ENCODE results near the gene DGKK.
A peak's percentile ranks its signal among the peaks of the same experiment; 100 is the strongest.
"Not testable (repeated sequence)": the region's sequence is repeated elsewhere in the genome, so short reads cannot be mapped to it uniquely, and the experiment has no call there.

Gene DGKK

DNA sequence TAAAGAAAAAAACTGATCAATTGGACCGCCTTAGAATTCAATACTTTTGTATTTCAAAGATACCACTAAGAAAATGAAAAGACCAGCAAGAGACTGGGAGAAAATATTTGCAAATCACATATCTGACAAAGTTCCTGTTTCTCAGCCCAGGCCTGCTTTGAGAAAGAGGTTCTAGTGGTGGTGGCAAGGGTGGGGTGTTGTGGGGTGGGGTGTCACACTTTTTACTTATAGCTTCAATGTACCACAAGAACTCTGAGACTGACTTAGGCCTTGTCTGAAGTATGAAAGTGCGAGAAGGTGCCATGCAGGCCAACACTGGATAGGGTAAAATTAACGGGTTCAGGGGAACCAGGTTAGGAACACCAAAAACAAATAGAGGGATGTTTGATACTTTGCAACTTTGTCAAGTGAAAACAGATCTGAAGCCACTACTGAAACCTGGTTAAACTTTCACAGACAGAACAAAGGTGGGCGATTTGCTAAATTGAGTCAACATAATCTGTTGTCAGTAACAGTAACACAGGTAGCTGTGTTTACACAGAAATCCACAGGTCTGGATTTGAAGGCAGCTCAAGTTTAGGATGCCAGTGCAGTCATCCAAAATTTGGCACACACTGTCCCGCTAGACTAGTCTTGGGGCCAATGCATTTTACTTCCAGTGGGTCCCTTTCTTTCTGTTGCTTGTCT lies 88.8 kb downstream of the DGKK start:
- no peak overlapping the region for H2BK5ac ChIP-seq (ENCODE audit: low read length)
- no peak overlapping the region for H4K8ac ChIP-seq (ENCODE audit: low read depth, low read length)
- H3K9ac ChIP-seq (ENCODE audit: low read length): no peak overlapping the region
- H3K36me3 ChIP-seq (ENCODE audit: control insufficient read depth, insufficient read depth, low read length): no peaks in the 10 kb centered on the region
- H4K5ac ChIP-seq (ENCODE audit: low read length): no peak overlapping the region
- H3K27ac ChIP-seq (ENCODE audit: low read depth, low read length): no peak overlapping the region
- no peaks in the 10 kb centered on the region for H3K27me3 ChIP-seq (ENCODE audit: insufficient read depth, low read length, poor library complexity)
- DNase-seq: no peak
- H3K4ac ChIP-seq (ENCODE audit: low read depth, low read length): no peak overlapping the region
- H2BK120ac ChIP-seq (ENCODE audit: low read depth, low read length): no peak overlapping the region
- H2AK5ac ChIP-seq (ENCODE audit: low read length): no peak overlapping the region
- H3K4me1 ChIP-seq (ENCODE audit: control insufficient read depth, low read depth, low read length): no peaks in the 10 kb centered on the region
- H3K18ac ChIP-seq (ENCODE audit: low read length): no peak overlapping the region
- no peak overlapping the region for H2BK15ac ChIP-seq (replicated peaks; ENCODE audit: low read depth)
- no peak overlapping the region for H3K4me2 ChIP-seq (ENCODE audit: low read length)
- H3K23ac ChIP-seq (ENCODE audit: low read length): no peak overlapping the region
- H3K4me3 ChIP-seq (ENCODE audit: low read length): no peak overlapping the region
- no peaks in the 10 kb centered on the region for H3K79me2 ChIP-seq (ENCODE audit: control insufficient read depth, insufficient read depth, low read length)
- WGBS (ENCODE audit: extremely low coverage, insufficient coverage, low lambda C conversion rate): no CpG with 5 or more reads among the region's 5 CpGs
- H3K56ac ChIP-seq (ENCODE audit: low read length): no peak overlapping the region
- no peaks in the 10 kb centered on the region for H3K79me1 ChIP-seq (ENCODE audit: low read length)

DNA sequence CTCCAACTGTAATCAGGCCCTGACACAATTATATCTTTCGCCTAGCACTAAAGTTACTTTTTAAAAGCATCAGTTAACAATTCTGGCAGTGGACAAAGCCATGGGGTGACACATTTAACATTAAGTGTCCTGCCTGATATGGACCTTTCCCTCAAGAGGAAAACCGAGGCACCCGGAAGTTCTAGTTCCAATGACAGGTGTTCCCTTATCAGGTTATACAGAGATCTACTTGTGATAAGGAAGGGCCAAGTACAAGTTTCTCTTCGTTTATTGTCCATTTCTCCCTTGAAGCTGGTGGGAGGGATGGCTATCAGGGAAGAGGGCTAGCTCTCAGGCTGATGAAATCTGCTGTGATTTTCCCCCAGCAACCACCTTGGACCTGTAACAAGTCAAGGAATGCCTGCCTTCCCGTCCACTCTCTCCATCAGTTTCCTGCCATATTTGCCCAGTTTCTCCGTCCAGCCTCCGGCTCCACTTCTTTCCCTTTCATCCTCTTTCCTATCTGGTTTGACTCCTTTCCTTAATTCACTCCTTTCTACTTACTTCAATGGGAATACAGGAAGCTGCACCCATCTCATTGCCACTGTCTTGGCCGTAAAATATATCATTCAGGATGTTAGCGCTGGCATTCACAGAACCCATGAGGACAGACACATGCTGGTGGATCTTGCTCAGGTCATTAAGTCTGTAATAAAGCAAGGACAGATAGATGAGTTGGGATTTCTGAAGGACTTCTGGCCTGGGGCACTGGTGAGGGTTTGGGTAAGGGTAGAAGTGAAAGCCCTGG lies 95.0 kb downstream of the DGKK start:
- no peak overlapping the region for H3K9ac ChIP-seq (ENCODE audit: low read length)
- no peaks in the 10 kb centered on the region for H3K4me1 ChIP-seq (ENCODE audit: control insufficient read depth, low read depth, low read length)
- no peak overlapping the region for H4K8ac ChIP-seq (ENCODE audit: low read depth, low read length)
- no peaks in the 10 kb centered on the region for H3K36me3 ChIP-seq (ENCODE audit: control insufficient read depth, insufficient read depth, low read length)
- no peak overlapping the region for H4K5ac ChIP-seq (ENCODE audit: low read length)
- no peak overlapping the region for H2AK5ac ChIP-seq (ENCODE audit: low read length)
- no peaks in the 10 kb centered on the region for H3K79me2 ChIP-seq (ENCODE audit: control insufficient read depth, insufficient read depth, low read length)
- no peak overlapping the region for H3K56ac ChIP-seq (ENCODE audit: low read length)
- H3K79me1 ChIP-seq (ENCODE audit: low read length): no peaks in the 10 kb centered on the region
- no peaks in the 10 kb centered on the region for H3K27me3 ChIP-seq (ENCODE audit: insufficient read depth, low read length, poor library complexity)
- WGBS (ENCODE audit: extremely low coverage, insufficient coverage, low lambda C conversion rate): no CpG with 5 or more reads among the region's 9 CpGs
- H2BK5ac ChIP-seq (ENCODE audit: low read length): no peak overlapping the region
- no peak for DNase-seq
- H2BK120ac ChIP-seq (ENCODE audit: low read depth, low read length): no peak overlapping the region
- H3K27ac ChIP-seq (ENCODE audit: low read depth, low read length): no peak overlapping the region
- no peak overlapping the region for H3K4me2 ChIP-seq (ENCODE audit: low read length)
- no peak overlapping the region for H3K18ac ChIP-seq (ENCODE audit: low read length)
- H2BK15ac ChIP-seq (replicated peaks; ENCODE audit: low read depth): no peak overlapping the region
- H3K4me3 ChIP-seq (ENCODE audit: low read length): no peak overlapping the region
- H3K4ac ChIP-seq (ENCODE audit: low read depth, low read length): no peak overlapping the region
- H3K23ac ChIP-seq (ENCODE audit: low read length): no peak overlapping the region

DNA sequence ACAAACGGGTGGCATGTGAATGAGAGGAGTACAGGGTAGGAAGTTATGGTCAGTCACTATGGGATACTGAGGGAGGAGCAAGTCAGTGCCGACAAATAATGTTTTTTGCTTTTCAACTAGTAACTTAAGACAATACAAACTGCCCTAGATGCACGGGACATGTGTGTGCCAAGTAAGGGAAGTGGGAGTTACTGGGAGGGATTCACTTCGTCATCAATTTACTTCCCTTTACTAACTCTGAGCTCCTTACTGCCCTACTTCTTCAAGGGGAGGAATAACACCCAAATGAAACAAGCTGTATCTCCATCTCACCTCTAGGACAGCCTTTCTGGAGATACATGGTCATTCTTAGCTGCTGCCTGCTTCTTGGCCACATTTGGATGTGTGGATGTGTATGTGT lies 97.7 kb downstream of the DGKK start:
- H3K4me3 ChIP-seq (ENCODE audit: low read length): no peak overlapping the region
- no peak overlapping the region for H4K8ac ChIP-seq (ENCODE audit: low read depth, low read length)
- no peaks in the 10 kb centered on the region for H3K79me1 ChIP-seq (ENCODE audit: low read length)
- H3K9ac ChIP-seq (ENCODE audit: low read length): no peak overlapping the region
- H2AK5ac ChIP-seq (ENCODE audit: low read length): no peak overlapping the region
- H2BK15ac ChIP-seq (replicated peaks; ENCODE audit: low read depth): no peak overlapping the region
- peak; percentile 4 for DNase-seq
- no CpG with 5 or more reads among the region's 4 CpGs for WGBS (ENCODE audit: extremely low coverage, insufficient coverage, low lambda C conversion rate)
- H2BK120ac ChIP-seq (ENCODE audit: low read depth, low read length): no peak overlapping the region
- no peak overlapping the region for H3K23ac ChIP-seq (ENCODE audit: low read length)
- H3K4me2 ChIP-seq (ENCODE audit: low read length): no peak overlapping the region
- no peaks in the 10 kb centered on the region for H3K36me3 ChIP-seq (ENCODE audit: control insufficient read depth, insufficient read depth, low read length)
- no peaks in the 10 kb centered on the region for H3K4me1 ChIP-seq (ENCODE audit: control insufficient read depth, low read depth, low read length)
- H4K5ac ChIP-seq (ENCODE audit: low read length): no peak overlapping the region
- H3K4ac ChIP-seq (ENCODE audit: low read depth, low read length): no peak overlapping the region
- H3K79me2 ChIP-seq (ENCODE audit: control insufficient read depth, insufficient read depth, low read length): no peaks in the 10 kb centered on the region
- no peak overlapping the region for H3K56ac ChIP-seq (ENCODE audit: low read length)
- no peak overlapping the region for H3K18ac ChIP-seq (ENCODE audit: low read length)
- H3K27ac ChIP-seq (ENCODE audit: low read depth, low read length): no peak overlapping the region
- no peaks in the 10 kb centered on the region for H3K27me3 ChIP-seq (ENCODE audit: insufficient read depth, low read length, poor library complexity)
- no peak overlapping the region for H2BK5ac ChIP-seq (ENCODE audit: low read length)

- H3K18ac ChIP-seq (ENCODE audit: low read length): no peak overlapping the region
- DNase-seq: no peak
- H4K8ac ChIP-seq (ENCODE audit: low read depth, low read length): no peak overlapping the region
- H3K4me3 ChIP-seq (ENCODE audit: low read length): no peak overlapping the region
- H3K4me2 ChIP-seq (ENCODE audit: low read length): no peak overlapping the region
- no peak overlapping the region for H3K4ac ChIP-seq (ENCODE audit: low read depth, low read length)
- no peak overlapping the region for H3K27ac ChIP-seq (ENCODE audit: low read depth, low read length)
- H3K27me3 ChIP-seq (ENCODE audit: insufficient read depth, low read length, poor library complexity): no peaks in the 10 kb centered on the region
- H2BK120ac ChIP-seq (ENCODE audit: low read depth, low read length): no peak overlapping the region
- H3K9ac ChIP-seq (ENCODE audit: low read length): no peak overlapping the region
- no peak overlapping the region for H4K5ac ChIP-seq (ENCODE audit: low read length)
- H3K79me2 ChIP-seq (ENCODE audit: control insufficient read depth, insufficient read depth, low read length): no peaks in the 10 kb centered on the region
- H3K79me1 ChIP-seq (ENCODE audit: low read length): no peaks in the 10 kb centered on the region
- H2BK5ac ChIP-seq (ENCODE audit: low read length): no peak overlapping the region
- no peak overlapping the region for H3K23ac ChIP-seq (ENCODE audit: low read length)
- H2AK5ac ChIP-seq (ENCODE audit: low read length): no peak overlapping the region
- H3K4me1 ChIP-seq (ENCODE audit: control insufficient read depth, low read depth, low read length): no peaks in the 10 kb centered on the region
- H2BK15ac ChIP-seq (replicated peaks; ENCODE audit: low read depth): no peak overlapping the region
- no peaks in the 10 kb centered on the region for H3K36me3 ChIP-seq (ENCODE audit: control insufficient read depth, insufficient read depth, low read length)
- no peak overlapping the region for H3K56ac ChIP-seq (ENCODE audit: low read length)
Measured at GRCh38 chrX:50343917-50344316, 126.7 kb downstream of the DGKK start.

DNA sequence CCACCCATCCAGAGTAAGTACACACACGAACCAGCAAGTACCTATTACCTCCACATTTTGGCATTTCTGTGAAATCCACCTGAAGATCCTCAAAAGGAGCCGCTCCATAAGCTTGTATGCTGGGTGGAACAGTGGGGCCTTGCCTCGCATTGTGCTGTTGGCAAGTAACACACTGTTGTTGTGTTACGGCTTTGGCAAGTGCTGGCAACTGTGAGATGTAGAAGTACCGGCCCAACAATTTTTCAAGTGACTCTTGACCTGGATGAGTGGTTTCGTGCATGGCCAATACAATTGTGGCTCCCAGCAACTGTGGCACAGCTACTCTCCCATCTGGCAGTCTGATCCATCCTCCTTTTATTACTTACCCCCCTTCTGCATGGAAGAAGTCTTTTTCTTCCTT lies 137.3 kb downstream of the DGKK start:
- H3K9ac ChIP-seq (ENCODE audit: low read length): no peak overlapping the region
- DNase-seq: no peak
- H3K79me1 ChIP-seq (ENCODE audit: low read length): no peaks in the 10 kb centered on the region
- H3K23ac ChIP-seq (ENCODE audit: low read length): no peak overlapping the region
- no peak overlapping the region for H3K56ac ChIP-seq (ENCODE audit: low read length)
- no peaks in the 10 kb centered on the region for H3K79me2 ChIP-seq (ENCODE audit: control insufficient read depth, insufficient read depth, low read length)
- no peaks in the 10 kb centered on the region for H3K27me3 ChIP-seq (ENCODE audit: insufficient read depth, low read length, poor library complexity)
- H3K18ac ChIP-seq (ENCODE audit: low read length): no peak overlapping the region
- H2AK5ac ChIP-seq (ENCODE audit: low read length): no peak overlapping the region
- no peak overlapping the region for H2BK15ac ChIP-seq (replicated peaks; ENCODE audit: low read depth)
- H2BK5ac ChIP-seq (ENCODE audit: low read length): no peak overlapping the region
- no peaks in the 10 kb centered on the region for H3K4me1 ChIP-seq (ENCODE audit: control insufficient read depth, low read depth, low read length)
- no CpG with 5 or more reads among the region's 6 CpGs for WGBS (ENCODE audit: extremely low coverage, insufficient coverage, low lambda C conversion rate)
- no peak overlapping the region for H3K4ac ChIP-seq (ENCODE audit: low read depth, low read length)
- H3K27ac ChIP-seq (ENCODE audit: low read depth, low read length): no peak overlapping the region
- H3K36me3 ChIP-seq (ENCODE audit: control insufficient read depth, insufficient read depth, low read length): no peaks in the 10 kb centered on the region
- H3K4me3 ChIP-seq (ENCODE audit: low read length): no peak overlapping the region
- no peak overlapping the region for H4K5ac ChIP-seq (ENCODE audit: low read length)
- H4K8ac ChIP-seq (ENCODE audit: low read depth, low read length): no peak overlapping the region
- H3K4me2 ChIP-seq (ENCODE audit: low read length): no peak overlapping the region
- H2BK120ac ChIP-seq (ENCODE audit: low read depth, low read length): no peak overlapping the region

GRCh38 chrX:50332668-50333067 lies 138.0 kb downstream of the DGKK start:
- not testable (repeated sequence) for H3K4ac ChIP-seq (ENCODE audit: low read depth, low read length); H3K27me3 ChIP-seq (ENCODE audit: insufficient read depth, low read length, poor library complexity); H3K56ac ChIP-seq (ENCODE audit: low read length); H3K18ac ChIP-seq (ENCODE audit: low read length); H4K8ac ChIP-seq (ENCODE audit: low read depth, low read length); H3K23ac ChIP-seq (ENCODE audit: low read length); H3K79me2 ChIP-seq (ENCODE audit: control insufficient read depth, insufficient read depth, low read length); H2BK15ac ChIP-seq (replicated peaks; ENCODE audit: low read depth); H4K5ac ChIP-seq (ENCODE audit: low read length); H2BK5ac ChIP-seq (ENCODE audit: low read length); H3K79me1 ChIP-seq (ENCODE audit: low read length); H3K27ac ChIP-seq (ENCODE audit: low read depth, low read length); H3K4me1 ChIP-seq (ENCODE audit: control insufficient read depth, low read depth, low read length); H3K4me3 ChIP-seq (ENCODE audit: low read length); H3K4me2 ChIP-seq (ENCODE audit: low read length); H2BK120ac ChIP-seq (ENCODE audit: low read depth, low read length); H3K36me3 ChIP-seq (ENCODE audit: control insufficient read depth, insufficient read depth, low read length); H3K9ac ChIP-seq (ENCODE audit: low read length); H2AK5ac ChIP-seq (ENCODE audit: low read length)
- peak; percentile 16 for DNase-seq
- WGBS (ENCODE audit: extremely low coverage, insufficient coverage, low lambda C conversion rate): no CpG with 5 or more reads among the region's 5 CpGs

All from mesendoderm (in vitro differentiated cells).